GM12878 (cell line): Measurements from ENCODE around the gene PPP1R13L. TPM values are rescaled to one million over a fixed set of nuclear protein-coding genes. Genes with fewer than 3 reads are reported as not detected.
"Not testable (repeated sequence)": the region's sequence is repeated elsewhere in the genome, so short reads cannot be mapped to it uniquely, and the experiment has no call there.

Experiments used
- ATAC-seq: fragments of 200-7000 bp; cut with Tn5 transposase; 3 replicates; pipeline ENCODE4 v1.9.1; 2020; ENCODE audit warnings: mild to moderate bottlenecking, moderate library complexity
- BruUV-seq: library from RNA; stranded (reverse); fragments of 400-500 nt; replicated peaks from 2 replicates; lab custom pipeline; 2021; lab: Mats Ljungman, UMichigan
- CTCF ChIA-PET: fragments of 300-600 bp; sonication (Branson Sonifier 250); formaldehyde crosslinking; extraction: SDS; loops from one replicate; lab custom pipeline; 2021; ENCODE audit warnings: inconsistent platforms; lab: Yijun Ruan, JAX
- POLR2A ChIA-PET: fragments of 350-600 bp; formaldehyde crosslinking; extraction: SDS; loops from one replicate; lab custom pipeline; 2021; ENCODE audit warnings: inconsistent platforms; lab: Charles Lee
- RAD21 ChIA-PET: fragments of 300-600 bp; sonication (Branson Sonifier 250); formaldehyde crosslinking; loops from one replicate; lab custom pipeline; 2023; ENCODE audit warnings: antibody characterized with exemption; ENCODE audit not compliant: unreplicated experiment; lab: Charles Lee
- SMC1A ChIA-PET: fragments of 300-600 bp; sonication (Branson Sonifier 250); formaldehyde crosslinking; loops from one replicate; lab custom pipeline; 2023; ENCODE audit not compliant: unreplicated experiment, uncharacterized antibody; lab: Charles Lee
- DNase-seq: peaks from one replicate; pipeline ENCODE4 v3.0.0-alpha.2; 2011; ENCODE audit warnings: low read depth, low spot score
- FAIRE-seq: peaks from 3 replicates; lab custom pipeline; 2011; peaks lifted over from hg19 to GRCh38; lab: Jason Lieb, UNC
- H2AFZ ChIP-seq: 2 replicates; pipeline ENCODE4 v1.6.0; 2011; ENCODE audit warnings: low read depth, low read length, control low read depth; ENCODE audit not compliant: control insufficient read depth
- H3K27ac ChIP-seq: 2 replicates; pipeline ENCODE4 v1.5.1; 2011; ENCODE audit warnings: control low read depth; ENCODE audit not compliant: control insufficient read depth, insufficient read depth
- H3K27me3 ChIP-seq, 2 experiments: replicated peaks in 1 of 2; 2 replicates each; pipeline versions ENCODE4 v1.6.0 to v1.6.1; 2011; ENCODE audit warnings: low read length in 1 of 2; ENCODE audit not compliant: control insufficient read depth in 2 of 2, insufficient read depth in 2 of 2
- H3K36me3 ChIP-seq, 2 experiments: 2 replicates each; pipeline ENCODE4 v1.5.1; 2011; ENCODE audit warnings: low read length in 1 of 2; ENCODE audit not compliant: control insufficient read depth in 2 of 2, insufficient read depth in 2 of 2
- H3K4me1 ChIP-seq: 2 replicates; pipeline ENCODE4 v1.6.1; 2011; ENCODE audit warnings: mild to moderate bottlenecking, low read length, moderate library complexity, mixed read lengths; ENCODE audit not compliant: control insufficient read depth, insufficient read depth
- H3K4me2 ChIP-seq: 2 replicates; pipeline ENCODE4 v1.6.0; 2011; ENCODE audit warnings: control low read depth; ENCODE audit not compliant: control insufficient read depth, insufficient read depth
- H3K4me3 ChIP-seq: fragments of 200-600 bp; sonication (generic); 2 replicates; pipeline ENCODE4 v1.5.1; 2016
- H3K79me2 ChIP-seq: 2 replicates; pipeline ENCODE4 v1.6.0; 2011; ENCODE audit warnings: low read length; ENCODE audit not compliant: control insufficient read depth, insufficient read depth
- H3K9ac ChIP-seq: 2 replicates; pipeline ENCODE4 v1.8.0; 2011; ENCODE audit warnings: low read length, control low read depth, mixed read lengths; ENCODE audit not compliant: control insufficient read depth, insufficient read depth
- H3K9me3 ChIP-seq: replicated peaks from 3 replicates; pipeline ENCODE4 v1.5.1; 2011; ENCODE audit warnings: mild to moderate bottlenecking, low read length; ENCODE audit not compliant: control insufficient read depth, insufficient read depth
- H4K20me1 ChIP-seq: 2 replicates; pipeline ENCODE4 v1.6.0; 2011; ENCODE audit not compliant: control insufficient read depth, insufficient read depth
- ETV6 ChIP-seq, 2 experiments: fragments of 450-650 bp in 1 of 2; IDR thresholded peaks in 1 of 2; conservative IDR thresholded peaks in 1 of 2; 2 replicates each; pipeline ENCODE4 v1.6.1; 2014; ENCODE audit warnings: antibody characterized with exemption in 1 of 2, borderline replicate concordance in 1 of 2, low read depth in 1 of 2, mild to moderate bottlenecking in 1 of 2, moderate library complexity in 1 of 2
- JUNB ChIP-seq: IDR thresholded peaks from 2 replicates; pipeline ENCODE4 v1.6.1; 2016; ENCODE audit warnings: antibody characterized with exemption, mild to moderate bottlenecking
- MEF2A ChIP-seq: IDR thresholded peaks from 2 replicates; pipeline ENCODE4 v1.6.1; 2011; ENCODE audit warnings: low read depth, mild to moderate bottlenecking, low read length, moderate library complexity; ENCODE audit not compliant: insufficient read depth
- MEF2B ChIP-seq: fragments of 450-650 bp; IDR thresholded peaks from 2 replicates; pipeline ENCODE4 v1.6.1; 2018; ENCODE audit warnings: mild to moderate bottlenecking, moderate library complexity; ENCODE audit not compliant: partially characterized antibody, poor library complexity, severe bottlenecking
- POLR2A ChIP-seq: IDR thresholded peaks from 2 replicates; pipeline ENCODE4 v1.6.1; 2011; ENCODE audit warnings: low read depth, mild to moderate bottlenecking, low read length
- SREBF1 ChIP-seq: IDR thresholded peaks from 2 replicates; pipeline ENCODE4 v1.6.1; 2012; ENCODE audit warnings: mild to moderate bottlenecking, low read length
- whole genome bisulfite sequencing: methylation state at CpG from one replicate; pipeline ENCODE4 v1.1.6; 2016; ENCODE audit warnings: low lambda C conversion rate; ENCODE audit not compliant: insufficient replicate concordance, insufficient coverage; ENCODE audit errors: missing lambda C conversion rate; 5-methylcytosine and 5-hydroxymethylcytosine counted together
- in situ Hi-C: fragments of 300-500 bp; cut with MboI; formaldehyde crosslinking; loops from 9 replicates; pipeline ENCODE4 v1.14.3; 2018; ENCODE audit warnings: mixed read lengths
- intact Hi-C: fragments of 100-400 bp; cut with micrococcal nuclease; formaldehyde crosslinking; loops from one replicate; pipeline ENCODE4 v1.14.2; 2022; ENCODE audit not compliant: unreplicated experiment
- polyA plus RNA-seq, 11 experiments: library from polyadenylated mRNA; depleted of rRNA in 4 of 11; unstranded in 6 of 11; stranded (reverse) in 5 of 11; fragments of >200 nt; fragmentation: Nextera tagmentation in 4 of 11; fragmentation: Illumina TruSeq in 1 of 11; extraction: Ambion mirVana in 4 of 11; extraction: Trizol in 1 of 11; gene quantifications; 1 replicate in 1 of 11; 2 replicates in 10 of 11; pipeline versions ENCODE4 v1.2.1 to v1.2.3, GENCODE V29; 2011 to 2016; ENCODE audit warnings: inconsistent platforms in 2 of 11, missing spikeins in 2 of 11, low read depth in 1 of 11
- total RNA-seq, 4 experiments: library from RNA; depleted of rRNA in 3 of 4; stranded (reverse); fragments of >200 nt in 3 of 4; fragmentation: Illumina TruSeq in 1 of 4; extraction: Trizol in 1 of 4; gene quantifications; 2 replicates each; pipeline versions ENCODE4 v1.2.1 to v1.2.3, GENCODE V29; 2013 to 2021

The PPP1R13L gene
- total and polyA plus RNA-seq, 10 of the 15 experiments (the other 5 are each of a cell fraction or from before 2014, with no cell fraction given) = 0.40 to 10.0 (median 2.5) TPM

GRCh38 chr19:45408830-45409556 is 4.1 kb upstream of the PPP1R13L start:
- Histone ChIP-seq H3K9ac (no peak overlapping the region), H3K4me3 (no peak overlapping the region), H2AFZ (no peak overlapping the region), H3K36me3 (peaks cover 0 to 6% of the 10 kb centered on the region in 2 experiments; a peak in 2 of 4 replicates), H3K4me1 (peaks cover under 1% of the 10 kb centered on the region), H3K79me2 (peaks cover 7% of the 10 kb centered on the region), H3K27ac (no peak overlapping the region), H3K9me3 (no peaks in the 10 kb centered on the region), H3K27me3 (no peaks in the 10 kb centered on the region; a peak in 1 of 4 replicates), H3K4me2 (no peak overlapping the region), H4K20me1 (no peaks in the 10 kb centered on the region)
- in situ Hi-C loops = no loop called here
- POLR2A ChIA-PET = interaction anchor here (0.8 kb wide), 1 partner anchor 10 kb away, joined by 3 read pairs; no protein-coding TSS in a partner anchor
- RAD21 ChIA-PET = interaction anchor here (1.2 kb wide), 1 partner anchor 70 kb away, joined by 4 read pairs; no protein-coding TSS in a partner anchor
- BruUV-seq = TSS peak; percentile 64
- ATAC-seq (no peak), DNase-seq (no peak), FAIRE-seq (no peak)
- CTCF ChIA-PET = no interaction called here
- TF ChIP-seq SREBF1 (no peak), POLR2A (0 out of 2 replicates have a peak, but pooled peaks have one; percentile 14), MEF2B (no peak)
- intact Hi-C loops = loop anchor here (10.0 kb wide), 1 partner anchor 236 kb away; no protein-coding TSS in a partner anchor
- SMC1A ChIA-PET = no interaction called here
- 96% methylated on average over 15 of the region's 15 CpGs for WGBS

GRCh38 chr19:45408121-45408520 is 3.3 kb upstream of the PPP1R13L start:
- ATAC-seq = no peak
- ChIA-PET CTCF (interaction anchor here (1.1 to 1.3 kb wide), 4 partner anchors 14 to 70 kb away, joined by 3 to 4 read pairs (median 4); no protein-coding TSS in a partner anchor), POLR2A (interaction anchor here (1.5 kb wide), 1 partner anchor 15 kb away, joined by 3 read pairs; no protein-coding TSS in a partner anchor), RAD21 (no interaction called here), SMC1A (no interaction called here)
- WGBS = 95% methylated on average over 8 of the region's 8 CpGs
- H3K4me1 ChIP-seq = peaks cover 4% of the 10 kb centered on the region
- H3K27me3 ChIP-seq = no peaks in the 10 kb centered on the region; a peak in 1 of 4 replicates
- H3K4me2 ChIP-seq = no peak overlapping the region
- in situ Hi-C loops (no loop called here), intact Hi-C loops (loop anchor here (10.0 kb wide), 1 partner anchor 237 kb away; no protein-coding TSS in a partner anchor)
- H3K4me3 ChIP-seq = no peak overlapping the region
- peaks cover 0 to 1% of the 10 kb centered on the region in 2 experiments; a peak in 2 of 4 replicates for H3K36me3 ChIP-seq
- H3K27ac ChIP-seq = no peak overlapping the region
- H3K79me2 ChIP-seq = peaks cover 7% of the 10 kb centered on the region
- BruUV-seq = no TSS peak
- H3K9me3 ChIP-seq = no peaks in the 10 kb centered on the region
- H3K9ac ChIP-seq = no peak overlapping the region
- H2AFZ ChIP-seq = no peak overlapping the region
- TF ChIP-seq ETV6 (conservative IDR thresholded peaks at IDR 0.05 in 1 of 2, IDR thresholded peaks at IDR 0.05 in 1 of 2; ENCODE audit: borderline replicate concordance in 1 of 2, low read depth in 1 of 2) (no peak), MEF2A (no peak), POLR2A (0 out of 2 replicates have a peak, but pooled peaks have one; percentile 46), JUNB (no peak)
- H4K20me1 ChIP-seq = no peaks in the 10 kb centered on the region
- DNase-seq = no peak
- FAIRE-seq = no peak

- not testable (repeated sequence) for FAIRE-seq
- WGBS = 93% methylated on average over 5 of the region's 5 CpGs
- RAD21 ChIA-PET = interaction anchor here (0.9 kb wide), 1 partner anchor 14 kb away, joined by 6 read pairs; no protein-coding TSS in a partner anchor
Measured at GRCh38 chr19:45407585-45407984, 2.7 kb upstream of the PPP1R13L start.

More at GRCh38 chr19:45407585-45407984, 2.7 kb upstream of the PPP1R13L start:
- DNase-seq, BruUV-seq, H4K20me1 ChIP-seq, H2AFZ ChIP-seq, H3K79me2 ChIP-seq, H3K36me3 ChIP-seq, ATAC-seq, H3K9ac ChIP-seq, H3K4me1 ChIP-seq, in situ Hi-C loops, H3K27me3 ChIP-seq, H3K9me3 ChIP-seq, H3K27ac ChIP-seq: not testable (repeated sequence)
- H3K4me2 ChIP-seq = peak overlapping the region; percentile 96
- intact Hi-C loops = loop anchor here (10.0 kb wide), 1 partner anchor 237 kb away; no protein-coding TSS in a partner anchor
- CTCF ChIA-PET = interaction anchor here (1.1 to 1.3 kb wide), 4 partner anchors 14 to 71 kb away, joined by 3 to 4 read pairs (median 4); no protein-coding TSS in a partner anchor
- POLR2A ChIA-PET = interaction anchor here (0.8 to 1.5 kb wide), 2 partner anchors 16 to 77 kb away, joined by 3 read pairs; no protein-coding TSS in a partner anchor
- peak overlapping the region; percentile 98 for H3K4me3 ChIP-seq
- SMC1A ChIA-PET = interaction anchor here (0.7 kb wide), 1 partner anchor 71 kb away, joined by 3 read pairs; no protein-coding TSS in a partner anchor
